ENCODE results near the gene AXDND1.

The AXDND1 gene

GRCh38 chr1:179575497-179576314, 209.9 kb downstream of the AXDND1 start, which contains the start of gene NPHS2:
TSS of gene NPHS2 (minus strand) at chr1:179575948. CDS start at chr1:179575864, 84 bp downstream.
- DNase-seq (ENCODE audit: low read depth in 2 of 3, low spot score in 2 of 3), result no peak

- no peak for DNase-seq (ENCODE audit: low read depth in 2 of 3, low spot score in 2 of 3)
These were observed 210.7 kb downstream of the AXDND1 start for GRCh38 chr1:179576509-179576908.

GRCh38 chr1:179583771-179584320, 218.1 kb downstream of the AXDND1 start:
- DNase-seq (ENCODE audit: low read depth in 2 of 3, low spot score in 2 of 3), result no peak

GRCh38 chr1:179586107-179586823, 220.5 kb downstream of the AXDND1 start:
- no peak for DNase-seq (ENCODE audit: low read depth in 2 of 3, low spot score in 2 of 3)

- no peak for DNase-seq (ENCODE audit: low read depth in 2 of 3, low spot score in 2 of 3)
These were observed 221.6 kb downstream of the AXDND1 start for GRCh38 chr1:179587336-179587735.

- DNase-seq (ENCODE audit: low read depth in 2 of 3, low spot score in 2 of 3), result no peak
These were observed 222.8 kb downstream of the AXDND1 start for GRCh38 chr1:179588425-179589024.

- no peak for DNase-seq (ENCODE audit: low read depth in 2 of 3, low spot score in 2 of 3)
These were observed 223.7 kb downstream of the AXDND1 start for GRCh38 chr1:179589509-179589908.

- DNase-seq (ENCODE audit: low read depth in 2 of 3, low spot score in 2 of 3), result no peak
These were observed 224.9 kb downstream of the AXDND1 start for GRCh38 chr1:179590671-179591070.

GRCh38 chr1:179591253-179591591, 225.5 kb downstream of the AXDND1 start:
- no peak for DNase-seq (ENCODE audit: low read depth in 2 of 3, low spot score in 2 of 3)

GRCh38 chr1:179591592-179592580, 226.1 kb downstream of the AXDND1 start, which contains the start of gene TDRD5:
TSS of gene TDRD5 (plus strand) at chr1:179591832. CDS start at chr1:179592616, 784 bp downstream.
- no peak for DNase-seq (ENCODE audit: low read depth in 2 of 3, low spot score in 2 of 3)

- DNase-seq (ENCODE audit: low read depth in 2 of 3, low spot score in 2 of 3), result no peak
These were observed 232.9 kb downstream of the AXDND1 start for GRCh38 chr1:179598631-179599030.

- DNase-seq (ENCODE audit: low read depth in 2 of 3, low spot score in 2 of 3), result no peak
These were observed 234.0 kb downstream of the AXDND1 start for GRCh38 chr1:179599623-179600249.

GRCh38 chr1:179601093-179601492, 235.3 kb downstream of the AXDND1 start:
- no peak for DNase-seq (ENCODE audit: low read depth in 2 of 3, low spot score in 2 of 3)

All from activated CD8-positive, alpha-beta memory T cell treated with anti-CD3 and anti-CD28 coated beads for 48 hours (primary cell).